GM23248 (cell line): Measurements from ENCODE around the gene MAML3. TPM values are rescaled to one million over a fixed set of nuclear protein-coding genes. Genes with fewer than 3 reads are reported as not detected.

Experiments used
- DNase-seq: peaks from one replicate; pipeline ENCODE4 v3.0.0-alpha.2; 2015
- H2AFZ ChIP-seq: fragments of 200-600 bp; sonication (generic); 2 replicates; pipeline ENCODE4 v1.6.1; 2016; ENCODE audit warnings: antibody characterized with exemption
- H3F3A ChIP-seq: fragments of 200-600 bp; sonication (generic); 2 replicates; pipeline ENCODE4 v1.6.1; 2016; ENCODE audit warnings: mild to moderate bottlenecking, antibody characterized with exemption, mixed run types; ENCODE audit not compliant: insufficient read depth
- H3K27ac ChIP-seq: fragments of 200-600 bp; sonication (generic); 2 replicates; pipeline ENCODE4 v1.5.1; 2016; ENCODE audit warnings: mild to moderate bottlenecking
- H3K27me3 ChIP-seq: fragments of 200-600 bp; sonication (generic); replicated peaks from 2 replicates; pipeline ENCODE4 v1.6.1; 2016; ENCODE audit warnings: mild to moderate bottlenecking; ENCODE audit not compliant: insufficient read depth
- H3K36me3 ChIP-seq: fragments of 200-600 bp; sonication (generic); 2 replicates; pipeline ENCODE4 v1.6.1; 2016; ENCODE audit warnings: low read depth, mild to moderate bottlenecking
- H3K4me1 ChIP-seq: fragments of 200-600 bp; sonication (generic); 2 replicates; pipeline ENCODE4 v1.6.1; 2016; ENCODE audit warnings: mild to moderate bottlenecking; ENCODE audit not compliant: insufficient read depth
- H3K4me2 ChIP-seq: fragments of 200-600 bp; sonication (generic); one replicate; pipeline ENCODE4 v1.6.1; 2016; ENCODE audit warnings: mild to moderate bottlenecking; ENCODE audit not compliant: unreplicated experiment
- H3K4me3 ChIP-seq: fragments of 200-600 bp; sonication (generic); 2 replicates; pipeline ENCODE4 v1.5.1; 2016; ENCODE audit warnings: mild to moderate bottlenecking
- H3K79me2 ChIP-seq: fragments of 200-600 bp; sonication (generic); 2 replicates; pipeline ENCODE4 v1.6.1; 2016; ENCODE audit warnings: mild to moderate bottlenecking; ENCODE audit not compliant: insufficient read depth
- H3K9ac ChIP-seq: fragments of 200-600 bp; sonication (generic); 2 replicates; pipeline ENCODE4 v1.6.1; 2016; ENCODE audit warnings: mild to moderate bottlenecking
- H3K9me2 ChIP-seq: fragments of 200-600 bp; sonication (generic); 2 replicates; pipeline ENCODE4 v1.6.1; 2016; ENCODE audit warnings: mixed run types, mild to moderate bottlenecking, moderate library complexity; ENCODE audit not compliant: insufficient read depth
- H3K9me3 ChIP-seq: fragments of 200-600 bp; sonication (generic); one replicate; pipeline ENCODE4 v1.6.1; 2017; ENCODE audit warnings: low read depth
- H4K20me1 ChIP-seq: fragments of 200-600 bp; sonication (generic); 2 replicates; pipeline ENCODE4 v1.6.0; 2016; ENCODE audit not compliant: insufficient read depth
- EZH2 ChIP-seq: fragments of 200-600 bp; sonication (generic); IDR thresholded peaks from 2 replicates; pipeline ENCODE4 v1.6.1; 2018; ENCODE audit warnings: antibody characterized with exemption, mild to moderate bottlenecking; ENCODE audit not compliant: insufficient read depth, poor library complexity, severe bottlenecking
- EZH2phosphoT487 ChIP-seq: fragments of 200-600 bp; sonication (generic); IDR thresholded peaks from 2 replicates; pipeline ENCODE4 v1.6.1; 2018; ENCODE audit warnings: antibody characterized with exemption, moderate library complexity, mild to moderate bottlenecking, low read depth; ENCODE audit not compliant: insufficient read depth
- WGBS, 2 experiments: methylation state at CpG; one replicate each; pipeline ENCODE4 v1.1.6; 2015 to 2017; ENCODE audit warnings: low lambda C conversion rate in 2 of 2, low coverage in 1 of 2; ENCODE audit errors: missing lambda C conversion rate in 2 of 2; 5-methylcytosine and 5-hydroxymethylcytosine counted together
- in situ Hi-C: fragments of 300-500 bp; cut with MboI; formaldehyde crosslinking; loops from 2 replicates; pipeline ENCODE4 v1.15.0; 2020
- polyA plus RNA-seq: library from polyadenylated mRNA; unstranded; fragments of >200 nt; fragmentation: Nextera tagmentation; extraction: Ambion mirVana; gene quantifications from 2 replicates; pipeline ENCODE4 v1.2.1, GENCODE V29; 2016
- total RNA-seq: library from RNA; depleted of rRNA; stranded (reverse); fragments of >200 nt; shearing (Covaris generic); gene quantifications from 2 replicates; pipeline ENCODE4 v1.2.3, GENCODE V29; 2014

MAML3 gene
- total and polyA plus RNA-seq, 2 experiments from 2014 or later = 0.96 to 1.5 TPM

GRCh38 chr4:139728146-139728545 is 425.8 kb downstream of the MAML3 start:
- Histone ChIP-seq H2AFZ (no peak overlapping the region), H3K9ac (no peak overlapping the region), H3K9me2 (no peaks in the 10 kb centered on the region), H3K27me3 (no peaks in the 10 kb centered on the region), H3K36me3 (no peaks in the 10 kb centered on the region), H3K9me3 (no peaks in the 10 kb centered on the region), H3F3A (no peaks in the 10 kb centered on the region), H4K20me1 (no peaks in the 10 kb centered on the region), H3K27ac (no peak overlapping the region), H3K79me2 (no peaks in the 10 kb centered on the region), H3K4me3 (no peak overlapping the region), H3K4me2 (no peak overlapping the region), H3K4me1 (no peaks in the 10 kb centered on the region)
- WGBS, 2 experiments = 88 to 92% methylated on average over 4 of the region's 4 CpGs
- no peak for DNase-seq
- TF ChIP-seq EZH2phosphoT487 (no peak), EZH2 (no peak)
- in situ Hi-C loops = loop anchor here (25.0 kb wide), 1 partner anchor 534 kb away; no protein-coding TSS in a partner anchor

GRCh38 chr4:139726615-139727014 is 427.4 kb downstream of the MAML3 start:
- Histone ChIP-seq H3K9me2 (no peaks in the 10 kb centered on the region), H4K20me1 (no peaks in the 10 kb centered on the region), H2AFZ (no peak overlapping the region), H3K4me3 (no peak overlapping the region), H3K79me2 (no peaks in the 10 kb centered on the region), H3K27ac (no peak overlapping the region), H3K9me3 (no peaks in the 10 kb centered on the region), H3K4me2 (no peak overlapping the region), H3K36me3 (no peaks in the 10 kb centered on the region), H3F3A (no peaks in the 10 kb centered on the region), H3K4me1 (no peaks in the 10 kb centered on the region), H3K9ac (no peak overlapping the region), H3K27me3 (no peaks in the 10 kb centered on the region)
- TF ChIP-seq EZH2phosphoT487 = no peak
- no peak for TF ChIP-seq EZH2
- DNase-seq = no peak
- WGBS, 2 experiments = 93 to 95% methylated on average over 3 of the region's 3 CpGs
- in situ Hi-C loops = loop anchor here (25.0 kb wide), 1 partner anchor 536 kb away; no protein-coding TSS in a partner anchor

GRCh38 chr4:139725236-139725635 is 428.7 kb downstream of the MAML3 start:
- Histone ChIP-seq H3K9ac (no peak overlapping the region), H2AFZ (no peak overlapping the region), H3K27ac (no peak overlapping the region), H3K4me2 (no peak overlapping the region), H3K4me1 (no peaks in the 10 kb centered on the region), H3F3A (no peaks in the 10 kb centered on the region), H3K79me2 (no peaks in the 10 kb centered on the region), H3K36me3 (no peaks in the 10 kb centered on the region), H4K20me1 (no peaks in the 10 kb centered on the region), H3K27me3 (no peaks in the 10 kb centered on the region), H3K9me2 (no peaks in the 10 kb centered on the region), H3K4me3 (no peak overlapping the region), H3K9me3 (no peaks in the 10 kb centered on the region)
- in situ Hi-C loops = loop anchor here (25.0 kb wide), 1 partner anchor 537 kb away; no protein-coding TSS in a partner anchor
- TF ChIP-seq EZH2phosphoT487 (no peak), EZH2 (no peak)
- WGBS, 2 experiments = 93% methylated on average over 2 of the region's 2 CpGs
- no peak for DNase-seq

- Histone ChIP-seq H3K4me1 (no peaks in the 10 kb centered on the region), H4K20me1 (no peaks in the 10 kb centered on the region), H3K27me3 (no peaks in the 10 kb centered on the region), H3K9me3 (no peaks in the 10 kb centered on the region), H3K4me2 (no peak overlapping the region), H2AFZ (no peak overlapping the region), H3K79me2 (no peaks in the 10 kb centered on the region), H3F3A (no peaks in the 10 kb centered on the region), H3K27ac (no peak overlapping the region), H3K9me2 (no peaks in the 10 kb centered on the region), H3K9ac (no peak overlapping the region), H3K4me3 (no peak overlapping the region), H3K36me3 (no peaks in the 10 kb centered on the region)
- in situ Hi-C loops = no loop called here
- no peak for DNase-seq
- TF ChIP-seq EZH2phosphoT487 (no peak), EZH2 (no peak)
- 65 to 68% methylated on average over 4 of the region's 4 CpGs for WGBS, 2 experiments
These were observed 432.2 kb downstream of the MAML3 start for GRCh38 chr4:139721789-139722188.

GRCh38 chr4:139720806-139721205 is 433.2 kb downstream of the MAML3 start:
- no peaks in the 10 kb centered on the region for H3K36me3 ChIP-seq
- no peaks in the 10 kb centered on the region for H3K9me3 ChIP-seq
- TF ChIP-seq EZH2 (no peak), EZH2phosphoT487 (no peak)
- H3K4me1 ChIP-seq = no peaks in the 10 kb centered on the region
- no peaks in the 10 kb centered on the region for H3K9me2 ChIP-seq
- in situ Hi-C loops = no loop called here
- H3K27ac ChIP-seq = no peak overlapping the region
- no peaks in the 10 kb centered on the region for H4K20me1 ChIP-seq
- no peaks in the 10 kb centered on the region for H3K79me2 ChIP-seq
- no peak overlapping the region for H3K4me2 ChIP-seq
- WGBS, 2 experiments = 84 to 86% methylated on average over 6 of the region's 6 CpGs
- no peak overlapping the region for H3K9ac ChIP-seq
- H3K4me3 ChIP-seq = no peak overlapping the region
- H3F3A ChIP-seq = no peaks in the 10 kb centered on the region
- DNase-seq = peak; percentile 14
- H2AFZ ChIP-seq = no peak overlapping the region
- no peaks in the 10 kb centered on the region for H3K27me3 ChIP-seq
